Uterus (tissue), 4 donors: ENCODE data around the gene TTYH1. TPM values are rescaled to one million over a fixed set of nuclear protein-coding genes. Genes with fewer than 3 reads are reported as not detected.
"Not testable (repeated sequence)": the region's sequence is repeated elsewhere in the genome, so short reads cannot be mapped to it uniquely, and the experiment has no call there.

Experiments
- DNase-seq, 2 donors: peaks; one replicate each; pipeline ENCODE4 v3.0.0-alpha.2; 2019 to 2020
- H3K27ac ChIP-seq, 2 donors: fragments of 200-600 bp; sonication (generic); 1 replicate in 1 of 2; 2 replicates in 1 of 2; pipeline ENCODE4 v1.5.1; 2016 to 2018
- H3K27me3 ChIP-seq, 2 donors: fragments of 200-600 bp; sonication (generic); one replicate each; pipeline ENCODE4 v1.5.1; 2018 to 2019; ENCODE audit warnings: control low read depth in 1 of 2
- H3K36me3 ChIP-seq, 2 donors: fragments of 200-600 bp; sonication (generic); one replicate each; pipeline ENCODE4 v1.5.1; 2019; ENCODE audit warnings: control low read depth in 1 of 2
- H3K4me1 ChIP-seq, 2 donors: fragments of 200-600 bp; sonication (generic); one replicate each; pipeline ENCODE4 v1.5.1; 2018 to 2019; ENCODE audit warnings: control low read depth in 1 of 2
- H3K4me3 ChIP-seq, 2 donors: fragments of 200-600 bp; sonication (generic); 1 replicate in 1 of 2; 2 replicates in 1 of 2; pipeline ENCODE4 v1.5.1; 2018 to 2019; ENCODE audit warnings: mild to moderate bottlenecking in 1 of 2
- H3K9me3 ChIP-seq, 2 donors: fragments of 200-600 bp; sonication (generic); one replicate each; pipeline ENCODE4 v1.5.1; 2019; ENCODE audit warnings: control low read depth in 1 of 2
- POLR2A ChIP-seq, 2 donors: fragments of 450-650 bp; IDR thresholded peaks; one replicate each; pipeline ENCODE4 v1.6.1; 2016; ENCODE audit warnings: antibody characterized with exemption in 2 of 2, mild to moderate bottlenecking in 1 of 2, moderate library complexity in 1 of 2
- intact Hi-C: fragments of 100-400 bp; cut with DNase I; formaldehyde crosslinking; loops from one replicate; pipeline ENCODE4 v1.15.1; 2023; ENCODE audit warnings: low total_unique reads
- total RNA-seq, 4 donors: library from RNA; depleted of rRNA in 3 of 4; stranded (reverse); fragments of >200 nt in 3 of 4; gene quantifications; one replicate each; pipeline versions ENCODE4 v1.1.0 to v1.2.4, GENCODE V29; 2014 to 2023
- TF ChIP-seq, protein P1 (sequence below), 4 experiments: fragments of 200-600 bp in 2 of 4; fragments of 450-650 bp in 2 of 4; sonication (generic) in 2 of 4; IDR thresholded peaks; one replicate each; pipeline ENCODE4 v1.5.1; 2016 to 2019; ENCODE audit warnings: antibody characterized with exemption in 4 of 4, mild to moderate bottlenecking in 2 of 4, moderate library complexity in 1 of 4
- donor health status: DM: yes; HTN: yes; CAD: no.

TTYH1 gene
- 10 to 100 TPM in 1 of 4 donors, 1 to 10 TPM in 1, not detected in 2; 1.9 to 10.2 TPM for total RNA-seq

DNA sequence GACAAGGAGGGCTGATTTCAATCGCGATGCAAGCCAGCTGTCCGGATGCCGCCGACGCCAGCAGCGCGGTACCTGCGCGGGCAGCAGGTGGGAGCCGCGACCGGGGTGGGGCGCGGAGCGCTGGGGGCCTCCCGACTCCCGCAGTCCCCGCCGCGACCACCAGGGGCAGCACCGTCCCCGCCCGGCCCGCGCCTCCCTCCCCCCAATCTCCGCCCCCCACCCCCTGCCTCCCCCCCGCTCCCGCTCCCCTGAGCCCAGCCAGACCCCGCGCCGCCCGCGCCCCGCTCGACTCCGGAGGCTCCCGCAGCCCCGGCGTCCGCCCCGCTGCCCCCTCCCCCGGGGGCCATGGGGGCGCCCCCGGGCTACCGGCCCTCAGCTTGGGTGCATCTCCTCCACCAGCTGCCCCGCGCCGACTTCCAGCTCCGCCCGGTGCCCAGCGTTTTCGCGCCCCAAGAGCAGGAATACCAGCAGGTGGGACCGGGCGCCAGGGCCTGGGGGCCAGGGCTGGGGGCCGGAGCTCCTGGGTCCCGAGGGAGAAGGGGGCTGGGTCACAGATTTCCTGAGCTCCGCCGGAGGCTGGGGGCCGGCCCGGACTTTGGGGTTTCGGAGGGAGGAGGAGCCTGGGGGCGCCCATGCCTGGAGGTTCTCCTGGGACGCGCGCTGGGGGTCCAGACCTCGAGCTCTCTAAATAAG, at the start of gene TTYH1:
Gene TTYH1 (plus strand): TSS at position 257 of the 693 bp plus-strand sequence. CDS start 89 bp downstream, at position 346.
- peaks cover 3 to 22% of the 10 kb centered on the region in 2 donors for H3K27me3 ChIP-seq
- DNase-seq = no peak

GRCh38 chr19:54365798-54366197, 49.5 kb upstream of the TTYH1 start:
- H3K4me1 ChIP-seq, H3K27me3 ChIP-seq, H3K27ac ChIP-seq, H3K4me3 ChIP-seq, DNase-seq, H3K36me3 ChIP-seq, H3K9me3 ChIP-seq, intact Hi-C loops: not testable (repeated sequence)

More for the DNA sequence above, at the start of gene TTYH1:
- no peaks in the 10 kb centered on the region for H3K4me1 ChIP-seq
- intact Hi-C loops = no loop called here
- peak within 1 kb of the TSS in 1 of 2 donors; percentile 1 for H3K4me3 ChIP-seq
- no peaks in the 10 kb centered on the region for H3K36me3 ChIP-seq
- H3K9me3 ChIP-seq = no peaks in the 10 kb centered on the region
- no peak for TF ChIP-seq POLR2A (IDR thresholded peaks at IDR 0.05)
- TF ChIP-seq, protein P1, sequence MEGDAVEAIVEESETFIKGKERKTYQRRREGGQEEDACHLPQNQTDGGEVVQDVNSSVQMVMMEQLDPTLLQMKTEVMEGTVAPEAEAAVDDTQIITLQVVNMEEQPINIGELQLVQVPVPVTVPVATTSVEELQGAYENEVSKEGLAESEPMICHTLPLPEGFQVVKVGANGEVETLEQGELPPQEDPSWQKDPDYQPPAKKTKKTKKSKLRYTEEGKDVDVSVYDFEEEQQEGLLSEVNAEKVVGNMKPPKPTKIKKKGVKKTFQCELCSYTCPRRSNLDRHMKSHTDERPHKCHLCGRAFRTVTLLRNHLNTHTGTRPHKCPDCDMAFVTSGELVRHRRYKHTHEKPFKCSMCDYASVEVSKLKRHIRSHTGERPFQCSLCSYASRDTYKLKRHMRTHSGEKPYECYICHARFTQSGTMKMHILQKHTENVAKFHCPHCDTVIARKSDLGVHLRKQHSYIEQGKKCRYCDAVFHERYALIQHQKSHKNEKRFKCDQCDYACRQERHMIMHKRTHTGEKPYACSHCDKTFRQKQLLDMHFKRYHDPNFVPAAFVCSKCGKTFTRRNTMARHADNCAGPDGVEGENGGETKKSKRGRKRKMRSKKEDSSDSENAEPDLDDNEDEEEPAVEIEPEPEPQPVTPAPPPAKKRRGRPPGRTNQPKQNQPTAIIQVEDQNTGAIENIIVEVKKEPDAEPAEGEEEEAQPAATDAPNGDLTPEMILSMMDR (IDR thresholded peaks at IDR 0.05) = no peak
- peak within 1 kb of the TSS in 1 of 2 donors; percentile 8 for H3K27ac ChIP-seq

DNA sequence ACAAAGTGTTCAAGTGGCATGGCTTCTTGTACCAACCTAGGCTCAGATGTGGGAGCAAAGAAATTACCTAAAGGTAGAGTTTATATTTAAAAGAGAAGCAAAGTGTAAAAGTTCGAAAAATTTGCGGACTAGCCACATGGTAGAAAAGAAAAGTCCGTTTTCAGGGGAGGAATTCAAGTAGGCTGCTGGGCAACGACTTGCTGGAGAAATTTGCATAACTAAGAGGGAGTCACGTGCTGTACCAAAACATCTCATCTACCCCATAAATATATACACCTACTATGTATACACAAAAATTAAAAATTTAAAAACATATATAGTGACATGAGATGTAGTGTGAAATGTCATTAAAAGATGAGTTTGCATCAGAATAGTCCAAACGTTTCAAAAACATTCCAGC, 48.5 kb upstream of the TTYH1 start:
- Histone ChIP-seq H3K36me3 (no peaks in the 10 kb centered on the region), H3K4me3 (no peak overlapping the region), H3K27me3 (no peaks in the 10 kb centered on the region), H3K4me1 (no peaks in the 10 kb centered on the region), H3K27ac (no peak overlapping the region), H3K9me3 (no peaks in the 10 kb centered on the region)
- intact Hi-C loops = no loop called here
- no peak for TF ChIP-seq POLR2A (IDR thresholded peaks at IDR 0.05)
- TF ChIP-seq, protein P1 (IDR thresholded peaks at IDR 0.05) = no peak
- no peak for DNase-seq

DNA sequence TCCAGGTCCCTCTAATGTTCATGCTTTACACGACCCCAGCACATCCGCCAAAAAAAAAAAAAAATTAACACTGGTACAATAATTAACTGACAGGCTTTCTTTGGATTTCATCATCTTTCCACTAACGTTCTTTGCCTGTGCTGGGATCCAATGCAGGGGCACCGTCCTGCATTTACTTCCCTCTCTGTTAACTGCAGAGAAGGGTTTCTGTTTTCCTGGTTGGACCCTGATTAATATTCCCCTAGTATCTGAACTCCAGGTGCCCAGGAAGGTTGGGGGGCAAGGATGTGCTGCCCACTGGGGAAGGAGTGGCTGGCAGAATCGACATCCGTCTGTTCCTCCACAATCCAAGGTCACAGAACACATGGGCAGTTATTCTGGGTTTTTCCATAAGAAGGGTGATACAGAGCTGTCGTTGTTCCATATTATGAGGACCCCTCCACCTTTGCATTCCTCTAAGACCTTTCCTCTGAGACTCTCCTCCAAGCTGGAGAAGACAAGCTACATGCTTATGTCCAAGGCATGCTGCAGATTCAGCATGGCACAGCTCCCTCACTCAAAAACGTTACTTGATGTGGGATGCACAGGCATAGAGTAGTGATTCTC, 46.1 kb upstream of the TTYH1 start:
- TF ChIP-seq, protein P1 (IDR thresholded peaks at IDR 0.05) = no peak
- TF ChIP-seq POLR2A (IDR thresholded peaks at IDR 0.05) = no peak
- Histone ChIP-seq H3K27ac (no peak overlapping the region), H3K36me3 (no peaks in the 10 kb centered on the region), H3K4me3 (no peak overlapping the region), H3K4me1 (no peaks in the 10 kb centered on the region), H3K27me3 (no peaks in the 10 kb centered on the region), H3K9me3 (no peaks in the 10 kb centered on the region)
- DNase-seq = no peak
- intact Hi-C loops = no loop called here

DNA sequence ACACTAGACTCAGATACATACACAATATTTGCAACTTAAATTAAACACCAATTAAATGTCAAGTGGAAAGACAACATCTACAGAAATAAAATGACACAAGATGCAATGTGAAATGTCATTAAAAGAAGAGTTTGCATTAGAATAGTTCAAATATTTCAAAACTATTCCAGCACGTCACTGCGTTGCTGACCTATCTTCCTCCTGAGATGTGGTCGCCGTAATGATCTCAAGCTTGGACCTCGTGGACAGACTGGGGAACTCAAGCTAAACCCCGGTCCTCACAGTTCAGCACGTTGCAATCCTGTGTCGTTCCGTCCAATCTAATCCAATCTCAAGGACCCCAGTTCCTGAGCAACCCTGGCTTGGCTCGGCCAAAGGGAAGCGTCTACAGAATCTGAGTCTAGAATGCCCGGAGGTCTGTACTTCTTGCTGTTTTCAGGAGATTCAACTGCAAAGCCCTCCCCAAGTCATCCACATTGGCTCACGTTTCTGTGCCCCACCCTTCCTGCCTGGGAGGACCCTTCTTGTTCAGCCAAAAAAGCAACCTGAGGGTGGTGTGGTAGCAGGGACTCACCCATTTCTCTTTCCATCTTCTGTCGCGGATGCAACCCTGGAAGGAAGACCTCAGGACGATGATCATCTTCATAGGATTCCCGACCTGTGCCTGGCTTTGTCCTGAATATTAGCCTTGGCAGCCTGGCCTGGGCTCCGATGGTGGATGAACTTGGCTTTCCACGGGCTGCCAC, 45.4 kb upstream of the TTYH1 start:
- intact Hi-C loops, H3K27me3 ChIP-seq, H3K27ac ChIP-seq: not testable (repeated sequence)

GRCh38 chr19:54370434-54370796, 44.8 kb upstream of the TTYH1 start:
- H3K4me1 ChIP-seq, H3K4me3 ChIP-seq, H3K27ac ChIP-seq, H3K36me3 ChIP-seq, H3K27me3 ChIP-seq, H3K9me3 ChIP-seq, intact Hi-C loops, DNase-seq: not testable (repeated sequence)

More for the DNA sequence above, 45.4 kb upstream of the TTYH1 start:
- not testable (repeated sequence) for H3K36me3 ChIP-seq, H3K9me3 ChIP-seq, H3K4me3 ChIP-seq, H3K4me1 ChIP-seq, DNase-seq

DNA sequence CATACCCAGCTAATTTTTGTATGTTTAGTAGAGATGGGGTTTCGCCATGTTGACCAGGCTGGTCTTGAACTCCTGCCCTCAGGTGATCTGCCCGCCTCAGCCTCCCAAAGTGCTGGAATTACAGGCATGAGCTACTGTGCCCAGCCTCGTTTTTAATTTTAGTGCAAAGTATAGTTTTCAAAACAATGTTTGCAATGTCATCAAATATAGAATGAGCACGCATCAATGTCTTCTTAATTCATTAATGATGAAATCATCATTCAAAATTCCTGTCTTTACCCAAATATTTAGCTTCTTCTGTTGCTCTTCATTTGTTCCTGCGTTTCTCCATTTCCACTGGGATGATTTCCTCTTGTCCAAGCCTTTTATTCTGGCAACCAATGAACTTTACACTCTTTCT, 43.8 kb upstream of the TTYH1 start:
- intact Hi-C loops, H3K36me3 ChIP-seq, H3K9me3 ChIP-seq, H3K27ac ChIP-seq, H3K27me3 ChIP-seq, H3K4me3 ChIP-seq, H3K4me1 ChIP-seq, DNase-seq: not testable (repeated sequence)
